Measurements from ENCODE around the gene PDZRN4.

Gene PDZRN4

DNA sequence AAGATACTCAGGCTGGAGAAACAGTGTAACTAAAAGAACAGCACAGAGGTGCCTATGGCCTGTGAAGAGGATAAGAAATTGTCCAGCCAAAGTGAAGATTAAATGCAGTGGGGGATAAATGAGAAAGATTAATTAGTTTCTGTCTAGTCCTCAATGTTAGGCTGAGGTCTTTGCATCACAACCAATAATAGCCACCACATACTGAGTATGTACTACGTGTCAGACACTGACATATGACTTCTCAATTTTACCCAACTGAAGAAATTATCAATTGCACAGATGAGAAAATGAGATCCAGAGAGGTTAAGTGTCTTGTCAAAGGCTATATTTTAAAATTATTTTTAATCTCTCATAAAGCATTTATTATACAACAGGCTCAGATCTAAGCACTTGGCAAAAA, 285.9 kb downstream of the PDZRN4 start:
- Histone ChIP-seq H3K18ac (ENCODE audit: low read length) (no peak overlapping the region), H3K79me1 (ENCODE audit: low read length) (no peaks in the 10 kb centered on the region), H3K4me2 (ENCODE audit: low read length) (no peak overlapping the region), H4K8ac (ENCODE audit: low read depth, low read length) (no peak overlapping the region), H4K5ac (ENCODE audit: low read length) (no peak overlapping the region), H2BK15ac (replicated peaks; ENCODE audit: low read depth) (no peak overlapping the region), H2AK5ac (ENCODE audit: low read length) (no peak overlapping the region), H3K4ac (ENCODE audit: low read depth, low read length) (no peak overlapping the region), H3K27ac (ENCODE audit: low read depth, low read length) (no peak overlapping the region), H2BK5ac (ENCODE audit: low read length) (no peak overlapping the region), H2BK120ac (ENCODE audit: low read depth, low read length) (no peak overlapping the region), H3K9ac (ENCODE audit: low read length) (no peak overlapping the region), H3K23ac (ENCODE audit: low read length) (no peak overlapping the region), H3K4me1 (ENCODE audit: control insufficient read depth, low read depth, low read length) (no peaks in the 10 kb centered on the region), H3K56ac (ENCODE audit: low read length) (no peak overlapping the region), H3K27me3 (ENCODE audit: insufficient read depth, low read length, poor library complexity) (no peaks in the 10 kb centered on the region), H3K4me3 (ENCODE audit: low read length) (no peak overlapping the region), H3K36me3 (ENCODE audit: control insufficient read depth, insufficient read depth, low read length) (no peaks in the 10 kb centered on the region), H3K79me2 (ENCODE audit: control insufficient read depth, insufficient read depth, low read length) (no peaks in the 10 kb centered on the region)
- no CpG with 5 or more reads among the region's 1 CpG for WGBS (ENCODE audit: extremely low coverage, insufficient coverage, low lambda C conversion rate)
- DNase-seq = no peak

DNA sequence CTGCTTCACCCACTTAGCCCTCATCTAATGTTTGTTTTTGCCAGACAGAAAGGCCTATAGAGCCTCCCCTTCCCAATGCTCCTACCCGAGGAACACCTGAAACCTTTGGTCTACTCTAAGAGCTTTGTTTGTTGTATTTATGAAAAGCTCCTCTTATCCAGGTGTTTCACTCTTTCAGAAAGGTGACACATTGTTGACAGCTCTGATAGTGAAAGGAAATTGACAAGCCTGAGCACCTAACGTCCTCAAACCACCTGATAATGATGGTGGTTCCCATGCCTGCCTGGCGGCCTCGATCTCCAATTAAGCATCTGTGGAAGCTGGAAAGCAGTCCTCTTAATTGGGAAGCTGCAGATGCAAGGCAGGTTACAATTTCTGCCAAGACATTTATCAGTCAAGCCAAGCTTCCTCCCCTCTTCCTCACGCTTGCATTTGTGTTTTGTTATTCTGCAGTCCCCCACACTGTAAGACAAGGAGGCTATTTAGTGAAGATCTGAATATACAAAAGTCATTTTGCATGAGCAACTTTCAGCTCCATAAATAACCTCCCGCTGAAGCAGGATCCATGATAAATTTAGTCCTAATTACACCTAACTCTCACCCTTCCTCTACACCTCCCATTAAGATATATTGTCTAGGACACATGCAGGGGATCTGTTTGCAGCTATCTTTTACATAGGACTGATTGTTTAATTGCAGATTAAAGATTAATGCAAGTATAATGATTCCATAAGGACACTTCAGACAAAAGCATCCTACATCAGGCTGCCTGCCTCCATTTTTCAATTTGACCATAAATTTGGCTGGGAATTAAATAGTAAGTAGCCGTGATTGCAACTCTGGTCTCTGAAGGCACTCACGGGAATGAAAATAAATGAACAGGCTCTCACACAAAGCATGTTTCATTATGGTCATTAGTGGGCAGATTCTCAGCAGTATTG, 288.6 kb downstream of the PDZRN4 start:
- H2BK15ac ChIP-seq (replicated peaks; ENCODE audit: low read depth) = no peak overlapping the region
- H2BK120ac ChIP-seq (ENCODE audit: low read depth, low read length) = no peak overlapping the region
- H3K79me1 ChIP-seq (ENCODE audit: low read length) = no peaks in the 10 kb centered on the region
- no peak overlapping the region for H4K5ac ChIP-seq (ENCODE audit: low read length)
- DNase-seq = no peak
- H2AK5ac ChIP-seq (ENCODE audit: low read length) = no peak overlapping the region
- H3K27ac ChIP-seq (ENCODE audit: low read depth, low read length) = no peak overlapping the region
- H3K4me1 ChIP-seq (ENCODE audit: control insufficient read depth, low read depth, low read length) = no peaks in the 10 kb centered on the region
- H3K27me3 ChIP-seq (ENCODE audit: insufficient read depth, low read length, poor library complexity) = no peaks in the 10 kb centered on the region
- no peak overlapping the region for H3K18ac ChIP-seq (ENCODE audit: low read length)
- no peak overlapping the region for H2BK5ac ChIP-seq (ENCODE audit: low read length)
- H3K4me3 ChIP-seq (ENCODE audit: low read length) = no peak overlapping the region
- H3K9ac ChIP-seq (ENCODE audit: low read length) = no peak overlapping the region
- no peaks in the 10 kb centered on the region for H3K79me2 ChIP-seq (ENCODE audit: control insufficient read depth, insufficient read depth, low read length)
- H3K4me2 ChIP-seq (ENCODE audit: low read length) = no peak overlapping the region
- no peak overlapping the region for H3K56ac ChIP-seq (ENCODE audit: low read length)
- WGBS (ENCODE audit: extremely low coverage, insufficient coverage, low lambda C conversion rate) = no CpG with 5 or more reads among the region's 8 CpGs
- no peak overlapping the region for H3K4ac ChIP-seq (ENCODE audit: low read depth, low read length)
- no peak overlapping the region for H4K8ac ChIP-seq (ENCODE audit: low read depth, low read length)
- no peaks in the 10 kb centered on the region for H3K36me3 ChIP-seq (ENCODE audit: control insufficient read depth, insufficient read depth, low read length)
- no peak overlapping the region for H3K23ac ChIP-seq (ENCODE audit: low read length)

DNA sequence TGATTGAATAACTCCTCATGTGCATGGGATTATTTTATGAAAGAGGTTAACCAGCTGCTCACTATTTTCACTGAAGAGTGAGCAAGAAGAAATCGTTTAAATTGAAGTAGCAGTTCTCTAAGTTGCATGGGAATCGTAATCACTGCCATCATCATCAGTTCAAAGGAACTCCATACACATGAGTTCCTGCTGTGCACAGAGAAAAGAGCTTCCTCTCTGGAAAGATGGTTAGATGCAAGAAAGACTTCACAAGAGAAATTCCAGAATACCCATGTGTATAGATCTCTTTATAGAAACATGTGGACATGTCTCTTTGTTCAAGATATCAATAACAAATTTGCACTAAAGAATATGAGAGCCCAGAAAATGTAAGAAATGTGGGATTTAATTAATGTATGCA, 291.3 kb downstream of the PDZRN4 start:
- no peak for DNase-seq
- Histone ChIP-seq H3K23ac (ENCODE audit: low read length) (no peak overlapping the region), H3K36me3 (ENCODE audit: control insufficient read depth, insufficient read depth, low read length) (no peaks in the 10 kb centered on the region), H3K9ac (ENCODE audit: low read length) (no peak overlapping the region), H3K4me1 (ENCODE audit: control insufficient read depth, low read depth, low read length) (no peaks in the 10 kb centered on the region), H2BK5ac (ENCODE audit: low read length) (no peak overlapping the region), H3K79me1 (ENCODE audit: low read length) (no peaks in the 10 kb centered on the region), H3K18ac (ENCODE audit: low read length) (no peak overlapping the region), H3K4me2 (ENCODE audit: low read length) (no peak overlapping the region), H2BK15ac (replicated peaks; ENCODE audit: low read depth) (no peak overlapping the region), H4K8ac (ENCODE audit: low read depth, low read length) (no peak overlapping the region), H4K5ac (ENCODE audit: low read length) (no peak overlapping the region), H3K27me3 (ENCODE audit: insufficient read depth, low read length, poor library complexity) (no peaks in the 10 kb centered on the region), H3K4ac (ENCODE audit: low read depth, low read length) (no peak overlapping the region), H3K27ac (ENCODE audit: low read depth, low read length) (no peak overlapping the region), H2BK120ac (ENCODE audit: low read depth, low read length) (no peak overlapping the region), H3K56ac (ENCODE audit: low read length) (no peak overlapping the region), H3K4me3 (ENCODE audit: low read length) (no peak overlapping the region), H3K79me2 (ENCODE audit: control insufficient read depth, insufficient read depth, low read length) (no peaks in the 10 kb centered on the region), H2AK5ac (ENCODE audit: low read length) (no peak overlapping the region)
- WGBS (ENCODE audit: extremely low coverage, insufficient coverage, low lambda C conversion rate) = no CpG with 5 or more reads among the region's 2 CpGs

DNA sequence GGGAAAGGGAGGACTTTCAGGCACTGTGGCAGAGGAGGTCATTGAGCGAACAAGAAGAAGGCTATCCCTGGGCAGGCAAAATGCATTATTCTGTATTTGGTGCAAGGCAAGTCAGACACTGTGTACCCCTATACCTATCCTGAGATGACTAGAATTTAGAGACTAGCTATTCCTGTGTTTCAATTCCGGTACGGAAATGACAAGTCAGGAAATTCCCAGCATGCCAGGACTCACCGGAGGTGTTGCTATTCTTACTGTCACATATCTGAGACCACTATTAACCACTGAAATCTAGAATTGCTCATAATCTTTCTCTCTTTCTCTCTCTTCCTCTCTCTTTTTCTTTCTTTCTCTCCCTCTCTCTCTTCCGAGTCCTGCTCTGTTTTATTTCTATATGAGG, 297.1 kb downstream of the PDZRN4 start:
- Histone ChIP-seq H3K27ac (ENCODE audit: low read depth, low read length) (no peak overlapping the region), H3K36me3 (ENCODE audit: control insufficient read depth, insufficient read depth, low read length) (no peaks in the 10 kb centered on the region), H3K79me2 (ENCODE audit: control insufficient read depth, insufficient read depth, low read length) (no peaks in the 10 kb centered on the region), H3K4ac (ENCODE audit: low read depth, low read length) (no peak overlapping the region), H3K4me2 (ENCODE audit: low read length) (no peak overlapping the region), H2BK5ac (ENCODE audit: low read length) (no peak overlapping the region), H3K27me3 (ENCODE audit: insufficient read depth, low read length, poor library complexity) (no peaks in the 10 kb centered on the region), H3K18ac (ENCODE audit: low read length) (no peak overlapping the region), H2BK15ac (replicated peaks; ENCODE audit: low read depth) (no peak overlapping the region), H3K56ac (ENCODE audit: low read length) (no peak overlapping the region), H2AK5ac (ENCODE audit: low read length) (no peak overlapping the region), H4K8ac (ENCODE audit: low read depth, low read length) (no peak overlapping the region), H2BK120ac (ENCODE audit: low read depth, low read length) (no peak overlapping the region), H4K5ac (ENCODE audit: low read length) (no peak overlapping the region), H3K23ac (ENCODE audit: low read length) (no peak overlapping the region), H3K9ac (ENCODE audit: low read length) (no peak overlapping the region), H3K4me1 (ENCODE audit: control insufficient read depth, low read depth, low read length) (peaks cover 3% of the 10 kb centered on the region), H3K4me3 (ENCODE audit: low read length) (no peak overlapping the region), H3K79me1 (ENCODE audit: low read length) (no peaks in the 10 kb centered on the region)
- DNase-seq = no peak
- WGBS (ENCODE audit: extremely low coverage, insufficient coverage, low lambda C conversion rate) = no CpG with 5 or more reads among the region's 5 CpGs

DNA sequence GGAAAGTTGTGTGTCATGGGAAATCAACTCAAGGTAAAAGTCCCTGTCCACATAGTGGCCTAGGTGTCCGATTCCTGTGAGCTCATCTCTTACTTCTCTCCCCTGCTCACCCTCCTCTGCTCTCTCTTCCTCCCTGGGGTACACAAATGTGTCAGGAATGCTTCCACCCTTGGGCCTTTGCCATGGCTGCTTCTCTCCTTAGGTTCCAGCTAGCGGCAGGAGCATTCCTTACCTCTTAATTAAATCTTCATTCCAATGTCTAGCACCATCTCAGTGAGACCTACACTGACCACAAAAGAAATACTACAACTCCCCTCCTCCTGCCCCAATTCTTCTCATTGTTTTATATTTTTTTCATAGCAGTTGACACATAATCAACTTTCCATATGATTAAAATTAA, 298.6 kb downstream of the PDZRN4 start:
- Histone ChIP-seq H4K5ac (ENCODE audit: low read length) (no peak overlapping the region), H3K4me1 (ENCODE audit: control insufficient read depth, low read depth, low read length) (peaks cover 3% of the 10 kb centered on the region), H3K27me3 (ENCODE audit: insufficient read depth, low read length, poor library complexity) (no peaks in the 10 kb centered on the region), H3K4ac (ENCODE audit: low read depth, low read length) (no peak overlapping the region), H3K79me1 (ENCODE audit: low read length) (no peaks in the 10 kb centered on the region), H3K9ac (ENCODE audit: low read length) (no peak overlapping the region), H2AK5ac (ENCODE audit: low read length) (no peak overlapping the region), H2BK15ac (replicated peaks; ENCODE audit: low read depth) (no peak overlapping the region), H3K27ac (ENCODE audit: low read depth, low read length) (no peak overlapping the region), H2BK120ac (ENCODE audit: low read depth, low read length) (no peak overlapping the region), H4K8ac (ENCODE audit: low read depth, low read length) (no peak overlapping the region), H3K23ac (ENCODE audit: low read length) (no peak overlapping the region), H2BK5ac (ENCODE audit: low read length) (no peak overlapping the region), H3K79me2 (ENCODE audit: control insufficient read depth, insufficient read depth, low read length) (no peaks in the 10 kb centered on the region), H3K4me3 (ENCODE audit: low read length) (no peak overlapping the region), H3K56ac (ENCODE audit: low read length) (no peak overlapping the region), H3K18ac (ENCODE audit: low read length) (no peak overlapping the region), H3K4me2 (ENCODE audit: low read length) (no peak overlapping the region), H3K36me3 (ENCODE audit: control insufficient read depth, insufficient read depth, low read length) (no peaks in the 10 kb centered on the region)
- peak; percentile 73 for DNase-seq
- no CpG with 5 or more reads among the region's 2 CpGs for WGBS (ENCODE audit: extremely low coverage, insufficient coverage, low lambda C conversion rate)

DNA sequence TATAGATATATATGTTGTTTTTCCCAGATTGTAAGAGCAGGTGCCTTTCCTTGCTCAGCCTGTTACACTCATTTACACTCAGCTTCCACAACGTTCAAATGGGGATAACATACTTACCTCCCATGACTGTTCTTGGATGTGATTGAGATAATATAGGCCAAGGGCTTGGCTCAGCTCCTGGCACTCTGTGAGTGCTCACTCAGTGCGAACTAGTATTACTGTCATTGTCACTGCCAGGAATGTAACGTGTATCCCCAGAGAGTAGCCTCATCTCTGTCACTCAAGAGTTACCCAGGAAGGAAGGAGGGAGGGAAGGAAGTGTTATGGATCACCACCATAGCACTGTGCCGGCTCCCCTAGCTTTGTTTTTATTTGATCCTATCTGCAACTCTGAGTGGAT, 307.9 kb downstream of the PDZRN4 start:
- Histone ChIP-seq H3K18ac (ENCODE audit: low read length) (no peak overlapping the region), H4K8ac (ENCODE audit: low read depth, low read length) (no peak overlapping the region), H2BK5ac (ENCODE audit: low read length) (no peak overlapping the region), H3K4ac (ENCODE audit: low read depth, low read length) (no peak overlapping the region), H3K27me3 (ENCODE audit: insufficient read depth, low read length, poor library complexity) (no peaks in the 10 kb centered on the region), H3K27ac (ENCODE audit: low read depth, low read length) (no peak overlapping the region), H3K56ac (ENCODE audit: low read length) (no peak overlapping the region), H3K4me1 (ENCODE audit: control insufficient read depth, low read depth, low read length) (no peaks in the 10 kb centered on the region), H3K9ac (ENCODE audit: low read length) (no peak overlapping the region), H2BK15ac (replicated peaks; ENCODE audit: low read depth) (no peak overlapping the region), H2BK120ac (ENCODE audit: low read depth, low read length) (no peak overlapping the region), H4K5ac (ENCODE audit: low read length) (no peak overlapping the region), H3K79me1 (ENCODE audit: low read length) (no peaks in the 10 kb centered on the region), H3K36me3 (ENCODE audit: control insufficient read depth, insufficient read depth, low read length) (no peaks in the 10 kb centered on the region), H3K4me2 (ENCODE audit: low read length) (no peak overlapping the region), H3K79me2 (ENCODE audit: control insufficient read depth, insufficient read depth, low read length) (no peaks in the 10 kb centered on the region), H3K23ac (ENCODE audit: low read length) (no peak overlapping the region), H2AK5ac (ENCODE audit: low read length) (no peak overlapping the region), H3K4me3 (ENCODE audit: low read length) (no peak overlapping the region)
- no peak for DNase-seq
- no CpG with 5 or more reads among the region's 4 CpGs for WGBS (ENCODE audit: extremely low coverage, insufficient coverage, low lambda C conversion rate)

Data from mesendoderm (in vitro differentiated cells).